ENCODE results near the gene RO60. TPM values are rescaled to one million over a fixed set of nuclear protein-coding genes. Genes with fewer than 3 reads are reported as not detected.

RO60 gene
- total and polyA plus RNA-seq, 2 of the 13 experiments (the other 11 are each of a cell fraction or from before 2014, with no cell fraction given) = 20.3 to 53.7 TPM

GRCh38 chr1:193059282-193060114 lies at the start of gene RO60, which contains the start of gene UCHL5 (continued):
- TF ChIP-seq ZFY (CRISPR knock-in tag; IDR thresholded peaks at IDR 0.05) (peak; percentile 90), ZNF800 (CRISPR knock-in tag; IDR thresholded peaks at IDR 0.05) (peak; percentile 81), CHCHD3 (CRISPR knock-in tag; IDR thresholded peaks at IDR 0.05) (peak; percentile 77; the same call in 1 of the 2 replicates), POLR2A (IDR thresholded peaks at IDR 0.05; ENCODE audit: insufficient read depth in 1 of 2, low read depth in 2 of 2, low read length in 2 of 2) (peak; percentile 86 to 89), ZNF224 (CRISPR knock-in tag; IDR thresholded peaks at IDR 0.05) (peak; percentile 77; the same call in 1 of the 2 replicates), SMAD1 (CRISPR knock-in tag; IDR thresholded peaks at IDR 0.05; ENCODE audit: borderline replicate concordance, low read depth) (peak; percentile 75; the same call in 1 of the 2 replicates), ZBTB49 (CRISPR knock-in tag; IDR thresholded peaks at IDR 0.05; ENCODE audit: borderline replicate concordance) (no peak), ZNF891 (CRISPR knock-in tag; IDR thresholded peaks at IDR 0.05) (peak; percentile 67; the same call in 1 of the 2 replicates), GMEB1 (CRISPR knock-in tag; IDR thresholded peaks at IDR 0.05; ENCODE audit: borderline replicate concordance) (peak; percentile 97), ZNF367 (CRISPR knock-in tag; IDR thresholded peaks at IDR 0.05; ENCODE audit: borderline replicate concordance) (peak; percentile 26; the same call in 1 of the 2 replicates), ZNF10 (CRISPR knock-in tag; IDR thresholded peaks at IDR 0.05; ENCODE audit: borderline replicate concordance, low read depth) (no peak)
- TF ChIP-seq, protein P1, sequence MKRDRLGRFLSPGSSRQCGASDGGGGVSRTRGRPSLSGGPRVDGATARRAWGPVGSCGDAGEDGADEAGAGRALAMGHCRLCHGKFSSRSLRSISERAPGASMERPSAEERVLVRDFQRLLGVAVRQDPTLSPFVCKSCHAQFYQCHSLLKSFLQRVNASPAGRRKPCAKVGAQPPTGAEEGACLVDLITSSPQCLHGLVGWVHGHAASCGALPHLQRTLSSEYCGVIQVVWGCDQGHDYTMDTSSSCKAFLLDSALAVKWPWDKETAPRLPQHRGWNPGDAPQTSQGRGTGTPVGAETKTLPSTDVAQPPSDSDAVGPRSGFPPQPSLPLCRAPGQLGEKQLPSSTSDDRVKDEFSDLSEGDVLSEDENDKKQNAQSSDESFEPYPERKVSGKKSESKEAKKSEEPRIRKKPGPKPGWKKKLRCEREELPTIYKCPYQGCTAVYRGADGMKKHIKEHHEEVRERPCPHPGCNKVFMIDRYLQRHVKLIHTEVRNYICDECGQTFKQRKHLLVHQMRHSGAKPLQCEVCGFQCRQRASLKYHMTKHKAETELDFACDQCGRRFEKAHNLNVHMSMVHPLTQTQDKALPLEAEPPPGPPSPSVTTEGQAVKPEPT (CRISPR knock-in tag; IDR thresholded peaks at IDR 0.05; ENCODE audit: low read depth) = no peak; the same call in 1 of the 2 replicates
- TF ChIP-seq, protein P2, sequence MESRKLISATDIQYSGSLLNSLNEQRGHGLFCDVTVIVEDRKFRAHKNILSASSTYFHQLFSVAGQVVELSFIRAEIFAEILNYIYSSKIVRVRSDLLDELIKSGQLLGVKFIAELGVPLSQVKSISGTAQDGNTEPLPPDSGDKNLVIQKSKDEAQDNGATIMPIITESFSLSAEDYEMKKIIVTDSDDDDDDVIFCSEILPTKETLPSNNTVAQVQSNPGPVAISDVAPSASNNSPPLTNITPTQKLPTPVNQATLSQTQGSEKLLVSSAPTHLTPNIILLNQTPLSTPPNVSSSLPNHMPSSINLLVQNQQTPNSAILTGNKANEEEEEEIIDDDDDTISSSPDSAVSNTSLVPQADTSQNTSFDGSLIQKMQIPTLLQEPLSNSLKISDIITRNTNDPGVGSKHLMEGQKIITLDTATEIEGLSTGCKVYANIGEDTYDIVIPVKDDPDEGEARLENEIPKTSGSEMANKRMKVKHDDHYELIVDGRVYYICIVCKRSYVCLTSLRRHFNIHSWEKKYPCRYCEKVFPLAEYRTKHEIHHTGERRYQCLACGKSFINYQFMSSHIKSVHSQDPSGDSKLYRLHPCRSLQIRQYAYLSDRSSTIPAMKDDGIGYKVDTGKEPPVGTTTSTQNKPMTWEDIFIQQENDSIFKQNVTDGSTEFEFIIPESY (CRISPR knock-in tag; IDR thresholded peaks at IDR 0.05) = peak; percentile 12; the same call in 1 of the 2 replicates
- TF ChIP-seq, protein P3, sequence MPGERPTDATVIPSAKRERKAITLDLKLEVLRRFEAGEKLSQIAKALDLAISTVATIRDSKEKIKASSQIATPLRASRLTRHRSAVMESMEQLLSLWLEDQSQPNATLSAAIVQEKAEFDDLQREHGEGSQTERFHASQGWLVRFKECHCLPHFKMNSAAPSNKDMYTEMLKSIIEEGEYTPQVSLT (CRISPR knock-in tag; IDR thresholded peaks at IDR 0.05; ENCODE audit: borderline replicate concordance, low read depth) = no peak
- TF ChIP-seq, protein P4, sequence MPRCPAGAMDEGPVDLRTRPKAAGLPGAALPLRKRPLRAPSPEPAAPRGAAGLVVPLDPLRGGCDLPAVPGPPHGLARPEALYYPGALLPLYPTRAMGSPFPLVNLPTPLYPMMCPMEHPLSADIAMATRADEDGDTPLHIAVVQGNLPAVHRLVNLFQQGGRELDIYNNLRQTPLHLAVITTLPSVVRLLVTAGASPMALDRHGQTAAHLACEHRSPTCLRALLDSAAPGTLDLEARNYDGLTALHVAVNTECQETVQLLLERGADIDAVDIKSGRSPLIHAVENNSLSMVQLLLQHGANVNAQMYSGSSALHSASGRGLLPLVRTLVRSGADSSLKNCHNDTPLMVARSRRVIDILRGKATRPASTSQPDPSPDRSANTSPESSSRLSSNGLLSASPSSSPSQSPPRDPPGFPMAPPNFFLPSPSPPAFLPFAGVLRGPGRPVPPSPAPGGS (CRISPR knock-in tag; IDR thresholded peaks at IDR 0.05) = peak; percentile 62; the same call in 1 of the 2 replicates

All from HepG2 (cell line).